ENCODE results near the gene ATP2A2. TPM values are rescaled to one million over a fixed set of nuclear protein-coding genes. Genes with fewer than 3 reads are reported as not detected.

Gene ATP2A2
- total and polyA plus RNA-seq, 5 donors from 2014 or later: 3.3 to 119 (median 4.9) TPM

DNA sequence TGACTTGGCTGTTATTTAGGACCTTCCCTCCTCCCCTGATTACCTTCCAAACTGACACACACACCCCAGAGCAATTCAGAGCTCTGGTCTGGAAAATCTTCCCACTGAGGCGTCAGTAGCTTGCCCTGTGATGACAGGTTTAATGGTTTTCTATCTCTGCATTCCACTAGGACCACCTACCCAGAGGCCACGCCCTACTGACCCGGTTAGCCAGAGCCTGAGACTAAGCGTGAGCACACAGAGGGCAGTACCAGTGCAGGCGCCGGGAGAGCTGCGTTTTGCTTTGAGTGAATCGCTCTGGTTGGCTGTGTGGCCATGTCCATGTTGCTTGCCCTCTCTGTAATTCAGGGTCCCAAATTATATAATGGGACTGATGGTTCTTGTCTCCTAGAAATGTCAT, 36.2 kb upstream of the ATP2A2 start:
- DNase-seq: no peak
- peaks cover 21% of the 10 kb centered on the region for H3K27me3 Mint-ChIP-seq
- no peaks in the 10 kb centered on the region for H3K4me1 ChIP-seq (ENCODE audit: control insufficient read depth, insufficient read depth, low read length, poor library complexity, severe bottlenecking)
- H3K27ac Mint-ChIP-seq: peak overlapping the region in 1 of 3 donors; percentile 75
- H3K9me3 ChIP-seq (ENCODE audit: control insufficient read depth in 2 of 2, low read length in 2 of 2): no peaks in the 10 kb centered on the region
- peaks cover 3% of the 10 kb centered on the region for H3K36me3 Mint-ChIP-seq
- no peaks in the 10 kb centered on the region for H3K4me1 Mint-ChIP-seq
- no peak overlapping the region for H3K4me3 Mint-ChIP-seq
- H3K36me3 ChIP-seq (ENCODE audit: control insufficient read depth, insufficient read depth, low read length): no peaks in the 10 kb centered on the region
- no peaks in the 10 kb centered on the region for H3K9me3 Mint-ChIP-seq
- H3K27me3 ChIP-seq (ENCODE audit: control insufficient read depth, insufficient read depth, low read length): peaks cover 3% of the 10 kb centered on the region
- H3K27ac ChIP-seq (ENCODE audit: insufficient read depth, low read length, poor library complexity, severe bottlenecking): no peak overlapping the region
- ATAC-seq (ENCODE audit: low read depth in 2 of 2): no peak
- no peak overlapping the region for H3K4me3 ChIP-seq (ENCODE audit: low read depth, low read length)

DNA sequence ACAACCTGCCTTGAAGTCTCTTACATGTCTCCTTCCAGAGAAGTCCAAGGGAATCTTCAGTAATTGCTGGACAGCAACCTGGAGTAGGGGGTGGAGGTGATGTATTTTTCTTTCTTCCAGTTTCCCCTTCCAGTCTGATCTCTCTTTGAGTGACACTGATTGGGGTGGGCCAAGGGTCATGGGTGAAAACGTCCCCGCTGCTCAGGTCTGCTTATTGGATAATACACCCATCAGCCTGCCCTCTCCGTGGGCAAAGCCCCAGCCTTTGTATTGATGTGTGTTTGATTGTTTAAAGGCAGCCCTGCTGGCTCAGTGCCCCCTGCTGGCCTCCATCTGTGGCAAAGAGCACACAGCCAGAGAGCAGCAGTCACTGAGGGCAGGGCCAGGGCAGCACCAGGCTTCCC, 35.7 kb upstream of the ATP2A2 start:
- Histone ChIP-seq H3K27ac (ENCODE audit: insufficient read depth, low read length, poor library complexity, severe bottlenecking) (no peak overlapping the region), H3K36me3 (ENCODE audit: control insufficient read depth, insufficient read depth, low read length) (no peaks in the 10 kb centered on the region), H3K9me3 (ENCODE audit: control insufficient read depth in 2 of 2, low read length in 2 of 2) (no peaks in the 10 kb centered on the region), H3K27me3 (ENCODE audit: control insufficient read depth, insufficient read depth, low read length) (peaks cover 3% of the 10 kb centered on the region), H3K4me3 (ENCODE audit: low read depth, low read length) (no peak overlapping the region), H3K4me1 (ENCODE audit: control insufficient read depth, insufficient read depth, low read length, poor library complexity, severe bottlenecking) (no peaks in the 10 kb centered on the region)
- H3K4me3 Mint-ChIP-seq: no peak overlapping the region
- H3K27me3 Mint-ChIP-seq: peaks cover 16% of the 10 kb centered on the region
- no peak overlapping the region for H3K27ac Mint-ChIP-seq
- no peaks in the 10 kb centered on the region for H3K36me3 Mint-ChIP-seq
- peak; percentile 59 to 74 for ATAC-seq (ENCODE audit: low read depth in 2 of 2)
- no peaks in the 10 kb centered on the region for H3K4me1 Mint-ChIP-seq
- peak; percentile 15 to 57 (median 36) for DNase-seq
- H3K9me3 Mint-ChIP-seq: no peaks in the 10 kb centered on the region

DNA sequence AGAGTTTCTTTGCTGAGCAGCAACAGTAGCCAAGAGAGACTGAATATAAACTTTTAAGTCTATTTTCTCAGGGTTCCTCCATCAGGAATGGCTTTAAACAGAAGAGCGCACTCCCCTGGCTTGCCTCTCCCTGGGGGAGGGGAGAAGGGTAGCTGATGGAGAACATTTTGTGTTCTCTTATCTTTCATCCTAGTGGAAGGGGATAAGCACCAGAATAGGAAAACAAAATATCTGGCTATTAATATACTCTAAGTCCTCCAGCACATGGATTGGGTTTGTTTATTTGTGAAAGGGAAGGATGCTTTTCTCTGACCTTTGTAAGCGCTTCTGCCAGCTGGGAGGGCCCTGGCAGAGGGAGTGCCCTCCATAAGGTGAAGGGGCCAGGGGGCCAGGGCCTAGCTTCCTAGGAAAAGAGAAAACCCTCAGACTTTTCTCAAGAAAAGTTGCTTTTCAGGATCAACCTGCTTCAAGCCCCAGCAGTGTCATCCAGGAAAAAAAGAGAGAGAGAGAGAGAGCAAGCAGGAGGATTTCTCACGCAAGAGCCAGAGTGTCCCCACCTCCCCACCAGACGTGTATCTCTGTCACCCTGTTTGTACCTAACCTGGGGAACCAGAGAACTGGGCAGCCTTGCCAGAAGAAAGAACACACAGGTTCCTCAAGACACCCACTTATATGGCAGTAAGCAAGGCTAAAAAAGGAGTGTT, 34.3 kb upstream of the ATP2A2 start:
- DNase-seq (no peak), ATAC-seq (ENCODE audit: low read depth in 2 of 2) (no peak)
- Mint-ChIP-seq H3K36me3 (no peaks in the 10 kb centered on the region), H3K4me1 (no peaks in the 10 kb centered on the region), H3K27me3 (peaks cover 16% of the 10 kb centered on the region), H3K27ac (peak overlapping the region in 1 of 3 donors; percentile 71), H3K9me3 (no peaks in the 10 kb centered on the region), H3K4me3 (no peak overlapping the region)
- no peaks in the 10 kb centered on the region for H3K9me3 ChIP-seq (ENCODE audit: control insufficient read depth in 2 of 2, low read length in 2 of 2)
- H3K4me1 ChIP-seq (ENCODE audit: control insufficient read depth, insufficient read depth, low read length, poor library complexity, severe bottlenecking): no peaks in the 10 kb centered on the region
- H3K4me3 ChIP-seq (ENCODE audit: low read depth, low read length): no peak overlapping the region
- H3K36me3 ChIP-seq (ENCODE audit: control insufficient read depth, insufficient read depth, low read length): no peaks in the 10 kb centered on the region
- H3K27me3 ChIP-seq (ENCODE audit: control insufficient read depth, insufficient read depth, low read length): no peaks in the 10 kb centered on the region
- no peak overlapping the region for H3K27ac ChIP-seq (ENCODE audit: insufficient read depth, low read length, poor library complexity, severe bottlenecking)

DNA sequence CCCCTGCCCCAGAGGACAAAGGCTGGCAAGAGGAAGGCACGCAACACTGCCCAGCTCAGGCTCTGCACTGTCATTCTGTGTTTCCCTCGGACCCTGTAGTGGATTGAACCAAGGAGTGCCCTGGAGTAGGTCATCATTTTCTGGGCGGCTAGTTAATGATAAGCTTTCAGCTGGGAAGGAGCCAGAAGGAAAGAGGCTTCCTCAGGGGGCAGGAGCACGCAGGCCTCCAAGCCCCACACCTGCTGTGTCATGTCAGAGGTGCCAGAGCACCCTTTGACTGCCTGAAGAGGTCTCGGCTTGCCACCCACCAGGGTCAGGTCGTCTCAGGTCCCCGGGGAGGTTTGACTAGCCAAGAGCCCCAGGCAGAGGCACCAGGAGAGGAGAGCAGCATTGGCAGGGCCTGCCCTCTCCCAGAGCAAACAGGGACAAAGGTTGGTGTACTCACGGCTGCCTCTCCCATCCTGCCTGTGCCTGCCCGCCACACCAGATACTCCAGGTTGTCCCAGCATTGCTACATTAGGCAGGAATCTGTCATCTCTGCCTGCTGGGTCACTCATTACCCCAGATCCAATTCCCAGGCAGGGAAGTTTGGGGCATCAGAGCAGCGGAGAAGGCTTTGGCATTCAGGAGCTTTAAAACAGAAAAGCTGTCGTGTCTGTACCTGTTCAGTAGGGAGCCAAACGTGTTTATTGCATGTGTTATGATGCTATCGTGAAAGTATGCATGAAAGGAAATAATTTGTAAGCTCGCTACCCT, 33.5 kb upstream of the ATP2A2 start:
- Mint-ChIP-seq H3K27ac (peak overlapping the region in 1 of 3 donors; percentile 71), H3K4me1 (no peaks in the 10 kb centered on the region), H3K9me3 (no peaks in the 10 kb centered on the region), H3K27me3 (peaks cover 16% of the 10 kb centered on the region), H3K4me3 (no peak overlapping the region), H3K36me3 (no peaks in the 10 kb centered on the region)
- DNase-seq (no peak), ATAC-seq (ENCODE audit: low read depth in 2 of 2) (no peak)
- H3K4me1 ChIP-seq (ENCODE audit: control insufficient read depth, insufficient read depth, low read length, poor library complexity, severe bottlenecking): no peaks in the 10 kb centered on the region
- H3K27me3 ChIP-seq (ENCODE audit: control insufficient read depth, insufficient read depth, low read length): no peaks in the 10 kb centered on the region
- H3K4me3 ChIP-seq (ENCODE audit: low read depth, low read length): no peak overlapping the region
- no peaks in the 10 kb centered on the region for H3K36me3 ChIP-seq (ENCODE audit: control insufficient read depth, insufficient read depth, low read length)
- H3K27ac ChIP-seq (ENCODE audit: insufficient read depth, low read length, poor library complexity, severe bottlenecking): no peak overlapping the region
- H3K9me3 ChIP-seq (ENCODE audit: control insufficient read depth in 2 of 2, low read length in 2 of 2): no peaks in the 10 kb centered on the region

DNA sequence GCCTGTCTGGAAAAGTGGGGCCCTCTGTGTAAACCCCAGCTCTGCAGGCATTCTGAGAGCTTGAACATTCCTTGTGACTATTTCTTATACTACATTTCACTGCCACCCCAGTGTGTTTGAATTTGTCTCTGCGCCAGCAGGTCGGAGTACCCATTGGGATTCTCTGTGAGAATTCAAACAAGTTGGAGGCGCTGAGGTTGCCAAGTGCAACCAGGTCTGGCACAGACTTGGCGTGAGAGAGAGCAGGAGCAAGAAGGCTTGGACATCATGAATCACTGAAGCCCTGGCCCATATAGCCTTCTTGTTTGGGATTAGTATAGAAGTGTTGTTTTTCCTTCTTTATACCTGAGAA, 33.0 kb upstream of the ATP2A2 start:
- no peak for ATAC-seq (ENCODE audit: low read depth in 2 of 2)
- Mint-ChIP-seq H3K27ac (no peak overlapping the region), H3K27me3 (peaks cover 14% of the 10 kb centered on the region), H3K9me3 (no peaks in the 10 kb centered on the region), H3K4me3 (no peak overlapping the region), H3K36me3 (no peaks in the 10 kb centered on the region), H3K4me1 (no peaks in the 10 kb centered on the region)
- no peak overlapping the region for H3K27ac ChIP-seq (ENCODE audit: insufficient read depth, low read length, poor library complexity, severe bottlenecking)
- no peaks in the 10 kb centered on the region for H3K36me3 ChIP-seq (ENCODE audit: control insufficient read depth, insufficient read depth, low read length)
- no peak overlapping the region for H3K4me3 ChIP-seq (ENCODE audit: low read depth, low read length)
- H3K27me3 ChIP-seq (ENCODE audit: control insufficient read depth, insufficient read depth, low read length): no peaks in the 10 kb centered on the region
- H3K9me3 ChIP-seq (ENCODE audit: control insufficient read depth in 2 of 2, low read length in 2 of 2): no peaks in the 10 kb centered on the region
- DNase-seq: no peak
- no peaks in the 10 kb centered on the region for H3K4me1 ChIP-seq (ENCODE audit: control insufficient read depth, insufficient read depth, low read length, poor library complexity, severe bottlenecking)

DNA sequence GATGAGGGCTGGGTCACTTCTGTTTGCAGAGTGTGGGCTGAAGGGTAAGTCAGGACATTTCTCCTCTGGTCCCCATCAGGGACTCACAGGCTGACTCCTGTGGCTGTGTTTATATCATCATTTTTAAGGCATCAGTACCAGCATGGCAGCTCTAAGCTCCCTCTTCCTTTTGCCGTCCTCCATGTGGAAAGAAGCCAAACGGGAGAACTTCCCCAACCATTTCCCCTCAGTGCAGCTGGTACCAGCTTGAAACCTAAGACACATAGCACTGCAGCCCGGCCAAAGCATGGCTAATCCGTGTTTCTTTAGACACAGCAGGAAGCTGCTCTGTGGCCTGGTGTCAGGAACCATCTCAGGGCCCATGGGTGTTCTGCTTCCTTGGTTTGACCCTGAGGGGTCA, 31.9 kb upstream of the ATP2A2 start:
- no peaks in the 10 kb centered on the region for H3K27me3 ChIP-seq (ENCODE audit: control insufficient read depth, insufficient read depth, low read length)
- no peaks in the 10 kb centered on the region for H3K4me1 Mint-ChIP-seq
- no peak for DNase-seq

DNA sequence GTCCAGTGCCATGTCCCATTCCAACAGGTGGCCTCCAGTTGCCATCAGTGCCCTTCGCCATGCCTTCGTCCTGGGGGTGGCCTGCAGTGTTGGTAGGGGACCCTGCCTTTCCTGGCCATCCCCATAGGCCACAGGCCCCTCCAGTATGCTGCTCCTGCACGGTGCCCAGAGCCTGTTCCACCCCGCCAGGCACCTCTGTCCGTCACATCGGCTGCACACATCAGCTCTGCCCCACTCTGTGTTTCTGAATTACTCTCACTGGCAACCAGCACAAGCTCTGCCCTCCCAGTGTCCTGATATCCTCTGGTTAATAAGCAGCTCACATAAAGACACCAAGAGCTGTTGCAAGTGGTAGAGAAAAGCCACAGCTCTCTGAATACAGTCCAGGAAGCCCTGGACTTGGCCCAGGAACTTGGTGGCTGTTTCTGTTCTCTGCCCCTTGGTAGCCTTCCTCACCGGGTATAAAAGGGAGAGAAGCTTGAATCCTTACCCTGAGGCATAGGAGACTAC, 31.3 kb upstream of the ATP2A2 start:
- Mint-ChIP-seq H3K27ac (peak overlapping the region in 1 of 3 donors; percentile 28), H3K36me3 (no peaks in the 10 kb centered on the region), H3K4me3 (no peak overlapping the region), H3K4me1 (no peaks in the 10 kb centered on the region), H3K9me3 (no peaks in the 10 kb centered on the region), H3K27me3 (peaks cover 14% of the 10 kb centered on the region)
- Histone ChIP-seq H3K27ac (ENCODE audit: insufficient read depth, low read length, poor library complexity, severe bottlenecking) (no peak overlapping the region), H3K4me1 (ENCODE audit: control insufficient read depth, insufficient read depth, low read length, poor library complexity, severe bottlenecking) (no peaks in the 10 kb centered on the region), H3K9me3 (ENCODE audit: control insufficient read depth in 2 of 2, low read length in 2 of 2) (no peaks in the 10 kb centered on the region), H3K4me3 (ENCODE audit: low read depth, low read length) (no peak overlapping the region), H3K36me3 (ENCODE audit: control insufficient read depth, insufficient read depth, low read length) (no peaks in the 10 kb centered on the region), H3K27me3 (ENCODE audit: control insufficient read depth, insufficient read depth, low read length) (no peaks in the 10 kb centered on the region)
- DNase-seq (no peak), ATAC-seq (ENCODE audit: low read depth in 2 of 2) (no peak)

More for the DNA sequence above, 31.9 kb upstream of the ATP2A2 start:
- Histone ChIP-seq H3K9me3 (ENCODE audit: control insufficient read depth in 2 of 2, low read length in 2 of 2) (no peaks in the 10 kb centered on the region), H3K27ac (ENCODE audit: insufficient read depth, low read length, poor library complexity, severe bottlenecking) (no peak overlapping the region), H3K4me1 (ENCODE audit: control insufficient read depth, insufficient read depth, low read length, poor library complexity, severe bottlenecking) (no peaks in the 10 kb centered on the region), H3K4me3 (ENCODE audit: low read depth, low read length) (no peak overlapping the region), H3K36me3 (ENCODE audit: control insufficient read depth, insufficient read depth, low read length) (no peaks in the 10 kb centered on the region)
- no peaks in the 10 kb centered on the region for H3K9me3 Mint-ChIP-seq
- H3K27me3 Mint-ChIP-seq: peaks cover 14% of the 10 kb centered on the region
- H3K4me3 Mint-ChIP-seq: no peak overlapping the region
- ATAC-seq (ENCODE audit: low read depth in 2 of 2): no peak
- no peaks in the 10 kb centered on the region for H3K36me3 Mint-ChIP-seq
- no peak overlapping the region for H3K27ac Mint-ChIP-seq

DNA sequence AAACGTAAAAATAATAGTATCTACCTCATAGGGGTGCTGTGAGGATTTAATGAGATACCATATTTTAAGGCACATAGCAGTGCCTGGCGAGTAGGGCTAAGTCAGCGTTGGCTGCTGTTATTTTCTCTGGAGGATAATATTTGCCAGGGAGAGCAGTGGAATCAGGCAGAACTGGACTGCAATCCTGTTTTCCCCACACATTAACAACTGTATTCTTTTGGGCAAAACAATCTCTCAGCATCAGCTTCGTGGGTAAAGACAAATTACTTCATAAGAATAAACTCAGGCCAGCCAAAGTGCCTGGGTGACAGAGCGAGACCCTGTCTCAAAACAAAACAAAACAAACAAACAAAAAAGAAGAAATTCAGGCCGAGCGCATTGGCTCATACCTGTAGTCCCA, 29.7 kb upstream of the ATP2A2 start:
- Mint-ChIP-seq H3K4me3 (no peak overlapping the region), H3K27me3 (peaks cover 19% of the 10 kb centered on the region), H3K27ac (no peak overlapping the region), H3K9me3 (no peaks in the 10 kb centered on the region), H3K4me1 (no peaks in the 10 kb centered on the region), H3K36me3 (no peaks in the 10 kb centered on the region)
- Histone ChIP-seq H3K27ac (ENCODE audit: insufficient read depth, low read length, poor library complexity, severe bottlenecking) (no peak overlapping the region), H3K36me3 (ENCODE audit: control insufficient read depth, insufficient read depth, low read length) (no peaks in the 10 kb centered on the region), H3K9me3 (ENCODE audit: control insufficient read depth in 2 of 2, low read length in 2 of 2) (no peaks in the 10 kb centered on the region), H3K27me3 (ENCODE audit: control insufficient read depth, insufficient read depth, low read length) (no peaks in the 10 kb centered on the region), H3K4me1 (ENCODE audit: control insufficient read depth, insufficient read depth, low read length, poor library complexity, severe bottlenecking) (no peaks in the 10 kb centered on the region), H3K4me3 (ENCODE audit: low read depth, low read length) (no peak overlapping the region)
- no peak for ATAC-seq (ENCODE audit: low read depth in 2 of 2)
- DNase-seq: no peak

Data from CD4-positive, CD25-positive, alpha-beta regulatory T cell (primary cell).